ENCODE results near the gene ATP13A3. TPM values are rescaled to one million over a fixed set of nuclear protein-coding genes. Genes with fewer than 3 reads are reported as not detected.

The ATP13A3 gene
- total RNA-seq, 1 donor from 2014 or later: 79.2 TPM

GRCh38 chr3:194507571-194507970 is 20.8 kb upstream of the ATP13A3 start:
- DNase-seq (ENCODE audit: low read depth): no peak
- TF ChIP-seq CTCF (IDR thresholded peaks at IDR 0.05; ENCODE audit: insufficient read depth, low read depth, low read length) (no peak), EZH2 (IDR thresholded peaks at IDR 0.05; ENCODE audit: insufficient read depth, low read length) (no peak)

GRCh38 chr3:194505791-194506415 is 19.1 kb upstream of the ATP13A3 start:
- Mint-ChIP-seq H3K36me3 (ENCODE audit: low read depth, unreplicated experiment) (no peaks in the 10 kb centered on the region), H3K27ac (ENCODE audit: unreplicated experiment) (no peak overlapping the region), H3K27me3 (ENCODE audit: low read depth, unreplicated experiment) (no peaks in the 10 kb centered on the region), H3K9me3 (ENCODE audit: unreplicated experiment) (no peaks in the 10 kb centered on the region), H3K4me1 (ENCODE audit: low read depth, unreplicated experiment) (peaks cover 7% of the 10 kb centered on the region), H3K4me3 (ENCODE audit: unreplicated experiment) (no peak overlapping the region)
- no peaks in the 10 kb centered on the region for H3K9me3 ChIP-seq (ENCODE audit: insufficient read depth, low read depth, low read length)
- no peak overlapping the region for H2AFZ ChIP-seq (ENCODE audit: low read depth, low read length)
- FAIRE-seq (no peak), DNase-seq (ENCODE audit: low read depth) (peak; percentile 65)
- H3K9ac ChIP-seq (ENCODE audit: low read length): no peak overlapping the region
- no peaks in the 10 kb centered on the region for H3K36me3 ChIP-seq (ENCODE audit: insufficient read depth, low read length)
- no peak overlapping the region for H3K4me3 ChIP-seq (ENCODE audit: insufficient read depth, low read depth, low read length)
- TF ChIP-seq EZH2 (IDR thresholded peaks at IDR 0.05; ENCODE audit: insufficient read depth, low read length) (no peak), CTCF (IDR thresholded peaks at IDR 0.05; ENCODE audit: insufficient read depth, low read depth, low read length) (no peak)
- H3K27me3 ChIP-seq (ENCODE audit: insufficient read depth, low read length): no peaks in the 10 kb centered on the region
- H3K27ac ChIP-seq (ENCODE audit: low read depth, low read length): no peak overlapping the region
- H3K4me1 ChIP-seq (ENCODE audit: insufficient read depth, low read length): peaks cover 4% of the 10 kb centered on the region
- no peaks in the 10 kb centered on the region for H4K20me1 ChIP-seq (ENCODE audit: insufficient read depth, low read length)
- no peak overlapping the region for H3K4me2 ChIP-seq (ENCODE audit: low read length)
- H3K79me2 ChIP-seq (ENCODE audit: insufficient read depth, low read length): no peaks in the 10 kb centered on the region

More at GRCh38 chr3:194507571-194507970, 20.8 kb upstream of the ATP13A3 start:
- FAIRE-seq: no peak
- no peak overlapping the region for H3K4me2 ChIP-seq (ENCODE audit: low read length)
- H3K27me3 ChIP-seq (ENCODE audit: insufficient read depth, low read length): no peaks in the 10 kb centered on the region
- Mint-ChIP-seq H3K27me3 (ENCODE audit: low read depth, unreplicated experiment) (no peaks in the 10 kb centered on the region), H3K4me3 (ENCODE audit: unreplicated experiment) (no peak overlapping the region), H3K27ac (ENCODE audit: unreplicated experiment) (no peak overlapping the region), H3K4me1 (ENCODE audit: low read depth, unreplicated experiment) (peaks cover 7% of the 10 kb centered on the region), H3K9me3 (ENCODE audit: unreplicated experiment) (no peaks in the 10 kb centered on the region), H3K36me3 (ENCODE audit: low read depth, unreplicated experiment) (no peaks in the 10 kb centered on the region)
- H4K20me1 ChIP-seq (ENCODE audit: insufficient read depth, low read length): no peaks in the 10 kb centered on the region
- no peaks in the 10 kb centered on the region for H3K36me3 ChIP-seq (ENCODE audit: insufficient read depth, low read length)
- H3K4me3 ChIP-seq (ENCODE audit: insufficient read depth, low read depth, low read length): no peak overlapping the region
- H2AFZ ChIP-seq (ENCODE audit: low read depth, low read length): no peak overlapping the region
- H3K79me2 ChIP-seq (ENCODE audit: insufficient read depth, low read length): no peaks in the 10 kb centered on the region
- no peak overlapping the region for H3K27ac ChIP-seq (ENCODE audit: low read depth, low read length)
- no peak overlapping the region for H3K9ac ChIP-seq (ENCODE audit: low read length)
- peaks cover 4% of the 10 kb centered on the region for H3K4me1 ChIP-seq (ENCODE audit: insufficient read depth, low read length)
- H3K9me3 ChIP-seq (ENCODE audit: insufficient read depth, low read depth, low read length): no peaks in the 10 kb centered on the region

- H3K27me3 Mint-ChIP-seq (ENCODE audit: low read depth, unreplicated experiment): no peaks in the 10 kb centered on the region
- no peak for TF ChIP-seq EZH2 (IDR thresholded peaks at IDR 0.05; ENCODE audit: insufficient read depth, low read length)
- no peak for TF ChIP-seq CTCF (IDR thresholded peaks at IDR 0.05; ENCODE audit: insufficient read depth, low read depth, low read length)
- H3K9me3 ChIP-seq (ENCODE audit: insufficient read depth, low read depth, low read length): no peaks in the 10 kb centered on the region
- no peak overlapping the region for H3K4me3 ChIP-seq (ENCODE audit: insufficient read depth, low read depth, low read length)
- no peaks in the 10 kb centered on the region for H3K9me3 Mint-ChIP-seq (ENCODE audit: unreplicated experiment)
- H3K27me3 ChIP-seq (ENCODE audit: insufficient read depth, low read length): no peaks in the 10 kb centered on the region
- no peak overlapping the region for H3K9ac ChIP-seq (ENCODE audit: low read length)
- H4K20me1 ChIP-seq (ENCODE audit: insufficient read depth, low read length): no peaks in the 10 kb centered on the region
- H3K36me3 ChIP-seq (ENCODE audit: insufficient read depth, low read length): no peaks in the 10 kb centered on the region
- H3K4me2 ChIP-seq (ENCODE audit: low read length): no peak overlapping the region
- DNase-seq (ENCODE audit: low read depth): no peak
- H3K27ac ChIP-seq (ENCODE audit: low read depth, low read length): no peak overlapping the region
- peaks cover 9% of the 10 kb centered on the region for H3K4me1 Mint-ChIP-seq (ENCODE audit: low read depth, unreplicated experiment)
- no peaks in the 10 kb centered on the region for H3K36me3 Mint-ChIP-seq (ENCODE audit: low read depth, unreplicated experiment)
- no peak for FAIRE-seq
- peaks cover 4% of the 10 kb centered on the region for H3K4me1 ChIP-seq (ENCODE audit: insufficient read depth, low read length)
- no peak overlapping the region for H3K4me3 Mint-ChIP-seq (ENCODE audit: unreplicated experiment)
- no peak overlapping the region for H2AFZ ChIP-seq (ENCODE audit: low read depth, low read length)
- H3K79me2 ChIP-seq (ENCODE audit: insufficient read depth, low read length): no peaks in the 10 kb centered on the region
- no peak overlapping the region for H3K27ac Mint-ChIP-seq (ENCODE audit: unreplicated experiment)
Observed at GRCh38 chr3:194504861-194505260, 18.1 kb upstream of the ATP13A3 start.
